Cardiac fibroblast (primary cell): Measurements from ENCODE around the gene VWCE.

Source experiments
- DNase-seq, 2 donors: peaks; one replicate each; pipeline versions ENCODE4 v3.0.0 to v3.0.0-alpha.2; 2010; ENCODE audit warnings: low read depth in 2 of 2
- H3K4me3 ChIP-seq, 2 donors: replicated peaks in 1 of 2; 1 replicate in 1 of 2; 2 replicates in 1 of 2; pipeline ENCODE4 v1.5.1; 2011; ENCODE audit warnings: low read depth in 2 of 2, low read length in 2 of 2, mild to moderate bottlenecking in 2 of 2, moderate library complexity in 1 of 2
- TF ChIP-seq, protein P1 (sequence below): IDR thresholded peaks from one replicate; pipeline ENCODE4 v1.5.1; 2011; ENCODE audit warnings: low read depth, mild to moderate bottlenecking, low read length, inconsistent platforms

The VWCE gene

GRCh38 chr11:61281581-61282250 lies 13.4 kb downstream of the VWCE start:
- peak overlapping the region in 1 of 2 donors; percentile 11 for H3K4me3 ChIP-seq
- TF ChIP-seq, protein P1, sequence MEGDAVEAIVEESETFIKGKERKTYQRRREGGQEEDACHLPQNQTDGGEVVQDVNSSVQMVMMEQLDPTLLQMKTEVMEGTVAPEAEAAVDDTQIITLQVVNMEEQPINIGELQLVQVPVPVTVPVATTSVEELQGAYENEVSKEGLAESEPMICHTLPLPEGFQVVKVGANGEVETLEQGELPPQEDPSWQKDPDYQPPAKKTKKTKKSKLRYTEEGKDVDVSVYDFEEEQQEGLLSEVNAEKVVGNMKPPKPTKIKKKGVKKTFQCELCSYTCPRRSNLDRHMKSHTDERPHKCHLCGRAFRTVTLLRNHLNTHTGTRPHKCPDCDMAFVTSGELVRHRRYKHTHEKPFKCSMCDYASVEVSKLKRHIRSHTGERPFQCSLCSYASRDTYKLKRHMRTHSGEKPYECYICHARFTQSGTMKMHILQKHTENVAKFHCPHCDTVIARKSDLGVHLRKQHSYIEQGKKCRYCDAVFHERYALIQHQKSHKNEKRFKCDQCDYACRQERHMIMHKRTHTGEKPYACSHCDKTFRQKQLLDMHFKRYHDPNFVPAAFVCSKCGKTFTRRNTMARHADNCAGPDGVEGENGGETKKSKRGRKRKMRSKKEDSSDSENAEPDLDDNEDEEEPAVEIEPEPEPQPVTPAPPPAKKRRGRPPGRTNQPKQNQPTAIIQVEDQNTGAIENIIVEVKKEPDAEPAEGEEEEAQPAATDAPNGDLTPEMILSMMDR: no peak
- DNase-seq: peak; percentile 41 to 57

GRCh38 chr11:61280883-61281580 lies 14.1 kb downstream of the VWCE start:
- no peak overlapping the region for H3K4me3 ChIP-seq
- DNase-seq: no peak
- TF ChIP-seq, protein P1: no peak

DNA sequence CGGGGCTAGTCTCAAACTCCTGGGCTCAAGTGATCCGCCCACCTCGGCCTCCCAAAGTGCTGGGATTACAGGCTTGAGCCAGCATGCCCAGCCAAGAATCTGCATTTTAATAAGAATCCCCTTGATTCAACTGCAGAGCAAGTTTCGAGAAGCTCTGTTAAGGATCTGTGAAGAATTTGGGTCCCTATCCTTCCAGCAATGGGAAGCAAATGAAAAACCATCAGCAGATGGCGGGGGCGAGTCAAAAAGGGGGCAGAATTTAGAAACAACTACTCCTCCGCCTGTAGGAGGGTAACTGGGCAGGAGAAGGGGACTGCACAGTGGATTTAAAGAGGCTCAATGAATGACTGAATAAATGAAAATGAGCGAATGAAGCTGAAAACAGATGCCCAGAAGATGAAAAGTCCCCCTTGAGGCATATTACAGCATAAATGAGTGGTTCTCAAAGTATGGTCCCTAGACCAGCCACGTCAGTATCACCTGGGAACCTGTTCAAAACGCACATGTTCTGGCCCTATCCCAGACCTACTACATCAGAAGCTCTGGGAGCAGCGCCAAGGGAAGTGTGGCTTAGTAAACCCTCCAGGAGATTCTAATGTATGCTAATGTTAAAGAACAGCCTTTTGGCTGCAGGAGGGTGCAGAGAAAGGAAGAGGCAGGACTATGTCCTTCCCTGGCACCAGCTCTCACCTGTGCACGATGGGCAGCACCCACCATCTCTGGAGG lies 15.0 kb downstream of the VWCE start:
- TF ChIP-seq, protein P1: no peak
- no peak overlapping the region for H3K4me3 ChIP-seq
- peak in 1 of 2 donors; percentile 30 for DNase-seq

GRCh38 chr11:61278001-61278470 lies 17.1 kb downstream of the VWCE start:
- H3K4me3 ChIP-seq: no peak overlapping the region
- TF ChIP-seq, protein P1: no peak
- DNase-seq: no peak

GRCh38 chr11:61277186-61278000 lies 17.7 kb downstream of the VWCE start:
- TF ChIP-seq, protein P1: no peak

GRCh38 chr11:61275191-61275590 lies 19.9 kb downstream of the VWCE start:
- no peak for DNase-seq
- TF ChIP-seq, protein P1: no peak
- H3K4me3 ChIP-seq: no peak overlapping the region

More at GRCh38 chr11:61277186-61278000, 17.7 kb downstream of the VWCE start:
- H3K4me3 ChIP-seq: no peak overlapping the region
- DNase-seq: no peak
